NCI-H1930 (cell line): ENCODE data around the gene APOF.
"Not testable (repeated sequence)": the region's sequence is repeated elsewhere in the genome, so short reads cannot be mapped to it uniquely, and the experiment has no call there.

ENCODE experiments used
- DNase-seq, 2 experiments: peaks; one replicate each; lab custom pipeline; 2025; lab: John Stamatoyannopoulos, UW

APOF gene

GRCh38 chr12:56362130-56363059 lies at the start of gene APOF:
TSS of gene APOF (minus strand) at chr12:56362857. CDS start at chr12:56362745, 112 bp downstream.
- no peak for DNase-seq

GRCh38 chr12:56411781-56412639 lies 49.4 kb upstream of the APOF start:
- no peak for DNase-seq

- DNase-seq = no peak
These were observed 48.1 kb upstream of the APOF start for GRCh38 chr12:56410768-56411167.

GRCh38 chr12:56408799-56409417 lies 46.3 kb upstream of the APOF start:
- no peak for DNase-seq

- not testable (repeated sequence) for DNase-seq
These were observed 41.6 kb upstream of the APOF start for GRCh38 chr12:56404227-56404626.

GRCh38 chr12:56401612-56402011 lies 39.0 kb upstream of the APOF start:
- DNase-seq = not testable (repeated sequence)

- not testable (repeated sequence) for DNase-seq
These were observed 38.5 kb upstream of the APOF start for GRCh38 chr12:56401125-56401524.

GRCh38 chr12:56399466-56399865 lies 36.8 kb upstream of the APOF start:
- DNase-seq = not testable (repeated sequence)

- DNase-seq = no peak
These were observed 35.7 kb upstream of the APOF start for GRCh38 chr12:56398324-56398723.

- DNase-seq = no peak
These were observed 29.7 kb upstream of the APOF start for GRCh38 chr12:56392331-56392730.

- DNase-seq = no peak
These were observed 29.1 kb upstream of the APOF start for GRCh38 chr12:56391721-56392120.

GRCh38 chr12:56389412-56389811 lies 26.8 kb upstream of the APOF start:
- DNase-seq = no peak

GRCh38 chr12:56387152-56387736 lies 24.6 kb upstream of the APOF start:
- DNase-seq = no peak

GRCh38 chr12:56385873-56386272 lies 23.2 kb upstream of the APOF start:
- no peak for DNase-seq

- no peak for DNase-seq
These were observed 20.0 kb upstream of the APOF start for GRCh38 chr12:56382611-56383010.

GRCh38 chr12:56377989-56378316 lies 15.3 kb upstream of the APOF start:
- DNase-seq = no peak

- DNase-seq = no peak
These were observed 14.8 kb upstream of the APOF start for GRCh38 chr12:56377310-56377988.

- no peak for DNase-seq
These were observed 13.2 kb upstream of the APOF start for GRCh38 chr12:56375598-56376434.

GRCh38 chr12:56374726-56375597 lies 12.3 kb upstream of the APOF start:
- no peak for DNase-seq

- DNase-seq = no peak
These were observed 10.9 kb upstream of the APOF start for GRCh38 chr12:56373515-56373914.
